Mucosa of descending colon (tissue), 3 donors: Measurements from ENCODE around the gene SOX6. TPM values are rescaled to one million over a fixed set of nuclear protein-coding genes. Genes with fewer than 3 reads are reported as not detected.

Source experiments
- ATAC-seq: fragments of 200-7000 bp; cut with Tn5 transposase; one replicate; pipeline ENCODE4 v1.9.1; 2020; ENCODE audit warnings: mild to moderate bottlenecking, moderate library complexity
- DNase-seq, 3 donors: peaks; one replicate each; pipeline ENCODE4 v3.0.0-alpha.2; 2020
- H3K36me3 ChIP-seq: fragments of 200-600 bp; one replicate; pipeline ENCODE4 v1.8.0; 2021; ENCODE audit warnings: low read depth, mild to moderate bottlenecking
- H3K4me1 ChIP-seq: fragments of 200-600 bp; one replicate; pipeline ENCODE4 v1.8.0; 2021; ENCODE audit warnings: low read depth, mild to moderate bottlenecking
- H3K4me3 ChIP-seq: fragments of 200-600 bp; one replicate; pipeline ENCODE4 v1.8.0; 2021; ENCODE audit warnings: mild to moderate bottlenecking
- H3K9me3 ChIP-seq: fragments of 200-600 bp; one replicate; pipeline ENCODE4 v1.8.0; 2021; ENCODE audit warnings: mild to moderate bottlenecking
- intact Hi-C, 2 donors: fragments of 100-400 bp; cut with DNase I in 1 of 2; cut with micrococcal nuclease in 1 of 2; formaldehyde crosslinking; loops; one replicate each; pipeline versions ENCODE4 v1.11.0 to v1.11.1; 2022; cut with DNase I, micrococcal nuclease
- total RNA-seq, 3 donors: library from RNA; stranded (reverse); fragmentation: NEBNext Ultra II Directional in 2 of 3; extraction: Animal tissue kit (Norgen Biotek cat#: 25700) in 2 of 3; gene quantifications; one replicate each; pipeline versions ENCODE4 v1.2.1 to v1.2.4, GENCODE V29; 2021 to 2023
- TF ChIP-seq, protein P1 (sequence below): fragments of 200-600 bp; IDR thresholded peaks from one replicate; pipeline ENCODE4 v1.8.0; 2022; ENCODE audit warnings: antibody characterized with exemption, mild to moderate bottlenecking
- donor health status: DM: no; HTN: no; CAD: no; lungs with moderate emphysema.
- donor health status: DM: no; HTN: no; CAD: no.
- donor health status: DM: no; HTN: yes; CAD: no.

The SOX6 gene
- total RNA-seq, 3 donors from 2014 or later: 5.8 to 6.5 (median 6.0) TPM

DNA sequence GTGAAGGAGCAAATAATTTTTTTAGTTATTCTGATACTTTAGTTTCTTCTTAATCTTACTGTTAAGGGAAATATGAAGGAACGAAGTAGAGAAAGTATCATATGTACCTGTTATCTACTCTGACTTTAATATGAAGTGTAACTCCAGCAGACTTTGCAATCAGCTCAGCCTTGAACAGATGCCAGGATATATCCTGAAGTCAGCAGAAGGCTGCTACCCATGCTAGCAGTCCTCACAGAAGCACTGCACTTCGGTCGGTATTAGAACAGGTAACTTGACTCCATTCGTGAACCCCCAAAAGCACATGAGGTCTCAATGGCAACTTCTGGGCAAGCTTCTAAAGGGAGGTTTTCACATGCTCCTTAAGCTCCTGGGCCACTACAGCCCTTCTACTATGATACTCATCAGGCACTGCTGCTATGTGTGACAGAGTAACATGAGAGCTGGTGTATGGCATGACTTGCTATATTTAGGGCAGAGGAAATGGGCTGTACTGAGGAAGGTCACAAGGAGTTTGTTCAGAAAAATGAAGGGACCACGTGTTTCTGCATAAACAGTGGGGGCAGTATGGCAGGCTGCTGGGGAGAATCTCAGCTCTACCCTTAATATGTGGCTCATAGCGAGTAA, 344.1 kb downstream of the SOX6 start:
- DNase-seq (no peak), ATAC-seq (no peak)
- TF ChIP-seq, protein P1, sequence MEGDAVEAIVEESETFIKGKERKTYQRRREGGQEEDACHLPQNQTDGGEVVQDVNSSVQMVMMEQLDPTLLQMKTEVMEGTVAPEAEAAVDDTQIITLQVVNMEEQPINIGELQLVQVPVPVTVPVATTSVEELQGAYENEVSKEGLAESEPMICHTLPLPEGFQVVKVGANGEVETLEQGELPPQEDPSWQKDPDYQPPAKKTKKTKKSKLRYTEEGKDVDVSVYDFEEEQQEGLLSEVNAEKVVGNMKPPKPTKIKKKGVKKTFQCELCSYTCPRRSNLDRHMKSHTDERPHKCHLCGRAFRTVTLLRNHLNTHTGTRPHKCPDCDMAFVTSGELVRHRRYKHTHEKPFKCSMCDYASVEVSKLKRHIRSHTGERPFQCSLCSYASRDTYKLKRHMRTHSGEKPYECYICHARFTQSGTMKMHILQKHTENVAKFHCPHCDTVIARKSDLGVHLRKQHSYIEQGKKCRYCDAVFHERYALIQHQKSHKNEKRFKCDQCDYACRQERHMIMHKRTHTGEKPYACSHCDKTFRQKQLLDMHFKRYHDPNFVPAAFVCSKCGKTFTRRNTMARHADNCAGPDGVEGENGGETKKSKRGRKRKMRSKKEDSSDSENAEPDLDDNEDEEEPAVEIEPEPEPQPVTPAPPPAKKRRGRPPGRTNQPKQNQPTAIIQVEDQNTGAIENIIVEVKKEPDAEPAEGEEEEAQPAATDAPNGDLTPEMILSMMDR: no peak

DNA sequence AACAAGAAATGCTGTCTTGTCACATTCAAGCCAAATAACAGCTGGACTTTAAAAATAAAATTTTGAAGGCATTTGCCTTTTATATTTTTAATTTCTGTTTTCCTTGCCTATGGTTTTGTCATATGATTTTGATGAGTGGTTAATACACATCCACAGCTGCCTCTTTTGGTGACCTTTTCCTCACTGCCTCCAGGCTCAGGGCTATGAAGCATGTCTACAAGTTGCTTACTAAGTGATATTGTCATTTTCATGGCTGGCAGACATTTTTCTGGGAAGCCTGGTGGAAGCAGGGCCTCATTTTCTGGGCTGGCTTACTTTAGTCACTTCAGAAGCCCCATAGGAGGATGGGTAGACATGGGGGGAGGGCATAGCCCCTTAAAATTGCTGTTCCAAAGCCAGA, 344.9 kb downstream of the SOX6 start:
- no peak for DNase-seq

More for the DNA sequence above, 344.1 kb downstream of the SOX6 start:
- H3K4me3 ChIP-seq: no peak overlapping the region
- no peaks in the 10 kb centered on the region for H3K36me3 ChIP-seq
- no peaks in the 10 kb centered on the region for H3K4me1 ChIP-seq
- intact Hi-C loops: no loop called here
- no peaks in the 10 kb centered on the region for H3K9me3 ChIP-seq

DNA sequence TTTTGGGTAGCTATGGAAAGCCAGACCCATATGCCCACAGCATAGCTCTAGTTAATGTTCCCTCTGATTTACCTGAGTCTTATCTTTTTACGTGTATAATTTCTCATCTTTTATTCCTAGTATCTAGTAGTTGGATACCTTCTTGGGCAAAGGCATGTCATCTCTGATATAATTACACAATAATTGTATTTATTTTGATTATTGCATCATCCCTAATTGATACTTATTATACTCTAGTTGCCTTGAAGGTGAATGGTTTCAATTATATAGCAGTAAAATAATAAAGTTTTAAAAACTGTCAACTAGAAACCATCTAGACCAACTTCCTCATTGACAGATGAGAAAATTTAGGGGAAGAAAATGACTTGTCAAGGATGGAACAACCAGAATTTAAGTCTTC, 347.3 kb downstream of the SOX6 start:
- intact Hi-C loops: no loop called here
- DNase-seq: no peak
- no peak for ATAC-seq

More for the DNA sequence above, 344.9 kb downstream of the SOX6 start:
- no peak for ATAC-seq
- intact Hi-C loops: no loop called here
- no peaks in the 10 kb centered on the region for H3K9me3 ChIP-seq
- H3K4me3 ChIP-seq: no peak overlapping the region
- no peaks in the 10 kb centered on the region for H3K4me1 ChIP-seq
- TF ChIP-seq, protein P1: no peak
- H3K36me3 ChIP-seq: no peaks in the 10 kb centered on the region

DNA sequence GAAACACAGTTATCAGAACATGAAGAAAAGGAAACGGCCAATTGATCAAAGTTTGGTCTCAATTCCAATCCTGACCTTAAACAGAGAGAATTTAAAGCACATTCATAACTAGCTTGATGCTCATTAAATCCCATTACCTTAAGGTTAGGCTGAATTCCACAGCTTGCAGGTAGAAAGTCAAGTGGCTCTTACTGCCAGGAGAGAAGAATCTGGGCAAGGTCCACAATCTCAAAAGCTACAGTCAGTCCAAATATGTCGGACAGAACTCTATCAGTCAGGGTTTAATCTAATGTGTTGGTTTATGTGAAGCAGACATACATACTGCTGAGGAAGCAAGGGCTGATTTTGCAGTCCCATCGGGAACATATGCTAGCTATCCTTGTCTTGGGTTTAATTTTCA, 348.8 kb downstream of the SOX6 start:
- no peak for DNase-seq

More for the DNA sequence above, 347.3 kb downstream of the SOX6 start:
- Histone ChIP-seq H3K9me3 (no peaks in the 10 kb centered on the region), H3K4me1 (no peaks in the 10 kb centered on the region), H3K36me3 (no peaks in the 10 kb centered on the region), H3K4me3 (no peak overlapping the region)
- TF ChIP-seq, protein P1: no peak

DNA sequence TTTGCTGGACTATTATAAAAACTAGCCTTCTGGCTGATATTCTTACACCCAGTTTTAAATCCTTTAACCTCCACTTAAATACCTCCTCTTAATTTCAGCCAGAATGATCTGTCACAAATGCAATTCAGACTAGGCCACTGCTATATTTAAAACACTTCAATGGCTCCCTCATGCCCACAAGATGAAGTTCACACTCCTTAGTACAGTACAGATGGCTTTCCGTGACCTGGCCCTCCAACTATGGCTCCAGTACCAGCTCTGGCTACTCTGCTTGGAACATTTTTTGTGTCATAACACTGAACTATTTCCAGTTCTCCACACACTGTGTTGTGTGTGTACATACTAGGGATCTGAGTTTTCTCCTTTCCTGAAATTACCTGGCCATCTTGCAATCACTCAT, 353.4 kb downstream of the SOX6 start:
- intact Hi-C loops: no loop called here
- H3K9me3 ChIP-seq: no peaks in the 10 kb centered on the region
- TF ChIP-seq, protein P1: no peak
- DNase-seq (no peak), ATAC-seq (no peak)
- no peak overlapping the region for H3K4me3 ChIP-seq
- H3K36me3 ChIP-seq: no peaks in the 10 kb centered on the region
- H3K4me1 ChIP-seq: peaks cover 6% of the 10 kb centered on the region

More for the DNA sequence above, 348.8 kb downstream of the SOX6 start:
- no peaks in the 10 kb centered on the region for H3K4me1 ChIP-seq
- H3K9me3 ChIP-seq: no peaks in the 10 kb centered on the region
- no peak overlapping the region for H3K4me3 ChIP-seq
- TF ChIP-seq, protein P1: no peak
- no peaks in the 10 kb centered on the region for H3K36me3 ChIP-seq
- intact Hi-C loops: no loop called here
- no peak for ATAC-seq
